Esophagus muscularis mucosa (tissue), 4 donors: ENCODE data around the gene EZH2.

Experiments
- CTCF ChIP-seq, 3 experiments: fragments of 200-600 bp in 2 of 3; fragments of 450-650 bp in 1 of 3; sonication (generic) in 2 of 3; IDR thresholded peaks; one replicate each; pipeline ENCODE4 v1.5.1; 2017 to 2019; ENCODE audit warnings: antibody characterized with exemption in 3 of 3, mild to moderate bottlenecking in 2 of 3, moderate library complexity in 1 of 3
- EP300 ChIP-seq: sonication (generic); formaldehyde crosslinking; IDR thresholded peaks from one replicate; pipeline ENCODE4 v1.6.1; 2017; ENCODE audit warnings: antibody characterized with exemption
- POLR2A ChIP-seq: fragments of 450-650 bp; IDR thresholded peaks from one replicate; pipeline ENCODE4 v1.6.1; 2017; ENCODE audit warnings: antibody characterized with exemption, moderate library complexity, mild to moderate bottlenecking, low read depth
- POLR2AphosphoS5 ChIP-seq, 2 donors: sonication (generic); formaldehyde crosslinking; IDR thresholded peaks; one replicate each; pipeline ENCODE4 v1.6.1; 2017; ENCODE audit warnings: antibody characterized with exemption in 2 of 2

GRCh38 chr7:148909568-148909967, 25.5 kb upstream of the EZH2 start:
- TF ChIP-seq CTCF (IDR thresholded peaks at IDR 0.05) (no peak), POLR2A (no peak), POLR2AphosphoS5 (IDR thresholded peaks at IDR 0.05) (no peak), EP300 (no peak)
